Renal cortex interstitium (tissue), 11 donors: Measurements from ENCODE around the gene SCP2. TPM values are rescaled to one million over a fixed set of nuclear protein-coding genes. Genes with fewer than 3 reads are reported as not detected.

Experiments
- DNase-seq, 11 donors: peaks; one replicate each; pipeline ENCODE4 v3.0.0-alpha.2; 2013; ENCODE audit warnings: low read depth in 9 of 11, low spot score in 4 of 11; ENCODE audit errors: extremely low read depth in 1 of 11
- polyA plus RNA-seq, 3 donors: library from polyadenylated mRNA; unstranded; fragments of 120-200 nt; gene quantifications; one replicate each; pipeline ENCODE4 v1.2.1, GENCODE V29; 2013; ENCODE audit not compliant: insufficient read length in 3 of 3

SCP2 gene
- polyA plus RNA-seq, 3 donors = 176 to 233 (median 193) TPM

DNA sequence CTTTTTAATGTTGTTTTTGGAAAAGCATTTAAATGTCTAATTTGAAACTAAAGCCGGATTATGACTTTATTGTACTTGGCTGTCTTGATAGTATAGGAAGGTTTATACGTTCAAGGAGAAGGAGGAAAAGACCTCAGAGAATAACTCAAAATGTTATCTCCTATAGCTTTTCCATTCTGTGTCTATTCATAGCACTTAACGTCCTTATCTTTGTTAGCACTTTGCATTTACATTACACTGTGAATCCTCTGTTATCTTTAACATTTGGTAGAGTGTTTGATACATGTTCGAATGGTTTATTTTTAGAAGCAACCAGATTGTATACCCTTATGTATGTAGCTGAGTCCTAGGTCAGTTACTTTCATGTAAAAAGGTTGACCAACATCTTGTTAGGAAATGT, 84.1 kb downstream of the SCP2 start:
- DNase-seq = no peak

DNA sequence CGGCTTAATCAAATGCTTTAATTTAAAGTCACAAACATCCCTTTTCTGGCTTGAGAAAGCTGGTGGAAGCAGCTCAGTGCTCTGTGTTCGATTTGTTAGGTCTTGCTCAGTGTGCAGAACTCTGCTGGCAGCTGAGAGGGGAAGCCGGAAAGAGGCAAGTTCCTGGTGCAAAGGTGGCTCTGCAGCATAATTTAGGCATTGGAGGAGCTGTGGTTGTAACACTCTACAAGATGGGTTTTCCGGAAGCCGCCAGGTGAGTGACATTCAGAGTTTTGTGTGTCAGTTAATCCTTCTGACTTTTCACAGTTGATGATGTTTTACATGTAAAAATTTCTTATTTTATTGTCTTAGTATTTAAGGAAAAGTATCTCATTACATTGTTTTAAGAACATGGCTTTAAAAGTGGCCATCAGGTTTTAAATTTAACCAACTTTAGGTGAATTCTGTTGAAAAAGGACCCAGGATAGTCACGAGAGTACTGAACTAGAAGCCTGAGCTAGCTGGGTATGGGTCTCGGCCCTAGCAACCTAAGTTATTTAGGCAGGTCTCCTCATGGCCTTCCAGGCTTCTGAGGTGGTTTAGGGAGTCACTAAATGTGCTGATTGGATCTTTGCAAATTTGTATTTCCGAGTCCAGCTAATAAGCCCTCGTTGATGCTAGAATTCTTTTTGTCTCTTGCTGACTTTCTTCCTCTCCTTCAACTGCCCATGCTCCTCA, 87.9 kb downstream of the SCP2 start:
- DNase-seq = peak; percentile 64 to 96 (median 80)

DNA sequence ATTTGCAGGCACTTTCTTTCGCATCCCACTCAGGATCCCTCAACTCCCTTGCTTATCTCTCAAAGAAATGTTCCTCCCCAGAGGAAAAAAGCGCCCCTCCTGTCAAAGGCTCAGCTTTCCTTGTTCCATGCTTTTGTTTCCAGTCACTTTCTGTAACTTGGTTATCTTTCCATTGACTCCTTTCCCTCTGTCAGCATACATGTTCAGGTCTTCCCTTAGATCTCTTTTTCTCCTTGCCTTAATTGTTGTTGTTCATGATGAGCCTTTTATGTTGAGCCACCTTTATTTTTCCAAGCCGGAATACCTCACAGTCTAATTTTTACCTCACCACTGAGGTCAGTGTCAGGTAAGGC, 88.4 kb downstream of the SCP2 start:
- no peak for DNase-seq

DNA sequence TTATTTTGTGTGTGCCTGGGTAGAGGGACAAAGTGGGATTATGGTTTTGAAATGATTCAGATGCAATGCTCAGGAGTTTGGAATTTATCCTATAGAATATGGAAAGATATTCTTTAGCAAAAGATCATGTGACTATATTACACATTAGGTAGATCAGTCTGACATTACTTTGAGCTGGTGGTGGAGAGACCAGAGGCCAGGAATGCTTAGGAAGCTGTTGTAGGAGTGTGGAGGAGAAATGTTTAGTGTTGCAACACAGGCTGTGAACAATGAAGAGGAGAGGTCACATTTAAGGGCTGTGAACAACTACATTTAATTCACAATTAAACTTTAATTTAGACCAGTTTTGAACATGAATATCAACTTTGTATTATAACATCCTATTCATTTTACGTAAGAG, 89.6 kb downstream of the SCP2 start:
- no peak for DNase-seq

GRCh38 chr1:53020588-53020987, 93.5 kb downstream of the SCP2 start:
- DNase-seq = no peak

GRCh38 chr1:53022179-53022578, 95.1 kb downstream of the SCP2 start:
- no peak for DNase-seq

- DNase-seq = no peak
Measured at GRCh38 chr1:53023546-53023945, 96.5 kb downstream of the SCP2 start.

GRCh38 chr1:53024117-53024516, 97.0 kb downstream of the SCP2 start:
- no peak for DNase-seq

DNA sequence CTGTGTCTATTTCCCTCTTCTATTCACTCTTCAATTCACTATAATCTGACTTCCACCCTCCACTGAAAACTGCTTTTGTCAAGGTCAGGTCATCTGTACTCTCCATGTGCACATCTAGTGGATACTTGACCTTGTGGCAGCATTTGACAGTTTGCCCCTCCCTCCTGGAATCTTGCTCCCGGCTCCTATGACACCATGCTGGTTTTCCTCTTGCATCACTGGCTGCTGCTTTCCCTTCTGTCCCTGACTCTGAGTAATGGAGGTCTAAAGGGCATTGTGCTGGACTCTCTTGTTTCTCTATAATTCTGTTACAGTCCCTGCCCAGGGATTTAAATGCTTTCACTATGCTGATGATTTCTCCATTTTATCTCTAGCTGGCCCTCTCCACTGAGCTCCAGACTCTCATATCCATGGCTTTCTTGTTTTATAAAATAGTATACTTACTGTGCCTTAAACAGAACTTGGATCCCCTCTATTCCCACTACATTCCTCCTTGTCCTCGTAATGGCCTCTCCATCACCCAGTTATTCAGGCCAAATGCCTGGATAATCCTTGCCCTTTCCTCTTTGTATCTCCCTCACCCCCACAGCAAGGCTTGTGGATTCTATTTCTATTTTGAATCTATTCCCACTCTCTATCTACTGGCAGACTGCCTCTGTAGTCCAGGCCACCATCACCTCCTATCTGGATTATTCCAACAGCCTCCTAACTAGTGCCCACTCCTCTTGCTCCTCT, 98.1 kb downstream of the SCP2 start:
- DNase-seq = peak in 8 of 11 donors; percentile 20 to 55 (median 38)

DNA sequence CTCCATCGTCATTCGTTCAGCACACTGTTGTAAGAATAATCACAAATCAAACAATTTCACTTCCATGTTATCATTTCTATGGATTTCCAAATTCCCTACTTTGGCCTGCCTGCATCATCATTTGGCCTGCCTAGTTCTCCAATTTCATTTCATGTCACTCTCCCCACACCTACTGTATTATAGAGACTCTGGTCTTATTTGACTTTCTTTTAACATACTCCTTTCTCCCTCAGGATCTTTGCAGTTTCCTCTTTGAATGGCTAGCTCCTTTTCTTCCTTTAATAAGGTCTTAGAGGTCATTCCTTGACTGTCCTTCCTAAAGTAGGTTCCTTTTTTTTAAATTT, 98.7 kb downstream of the SCP2 start:
- no peak for DNase-seq

DNA sequence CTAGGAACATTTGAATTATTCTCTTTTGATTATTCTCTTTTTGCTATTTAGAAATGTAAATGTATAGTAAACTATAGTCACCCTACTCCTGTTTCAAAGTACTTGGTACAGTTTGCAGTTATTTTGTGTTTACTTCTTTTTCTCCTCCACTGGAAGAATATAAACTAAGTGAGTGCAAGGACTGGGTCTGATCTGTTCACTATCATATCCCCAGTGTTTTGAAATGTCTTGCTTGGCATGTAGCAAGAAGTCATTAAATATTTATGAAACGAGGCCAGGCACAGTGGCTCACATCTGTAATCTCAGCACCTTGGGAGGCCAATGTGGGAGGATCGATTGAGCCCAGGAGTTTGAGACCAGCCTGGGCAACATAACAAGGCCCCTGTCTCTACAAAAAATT, 99.2 kb downstream of the SCP2 start:
- no peak for DNase-seq

- DNase-seq = no peak
Measured at GRCh38 chr1:53031732-53032131, 104.7 kb downstream of the SCP2 start.

DNA sequence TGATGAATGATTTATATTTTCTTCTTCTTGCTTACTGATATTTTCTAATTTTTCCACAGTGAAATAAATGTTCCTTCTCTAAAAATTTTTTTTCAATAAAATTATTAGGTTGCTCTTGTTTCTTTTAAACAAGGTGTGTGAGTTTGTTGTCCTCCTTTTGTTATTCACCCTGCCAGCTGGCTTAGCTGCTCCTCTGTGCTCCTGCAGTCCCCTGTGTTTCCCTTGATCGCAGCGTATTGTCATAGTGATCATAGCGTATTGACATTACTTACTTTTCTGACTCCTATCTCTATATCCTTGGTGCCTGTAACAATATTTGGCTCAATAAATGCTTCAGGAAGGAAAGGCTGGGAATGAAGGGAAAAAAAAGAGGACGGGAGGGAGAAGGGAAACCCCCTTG, 110.1 kb downstream of the SCP2 start:
- no peak for DNase-seq

- DNase-seq = no peak
Measured at GRCh38 chr1:53038566-53038965, 111.5 kb downstream of the SCP2 start.

- DNase-seq = peak in 1 of 11 donors; percentile 12
Measured at GRCh38 chr1:53043271-53043670, 116.2 kb downstream of the SCP2 start.

DNA sequence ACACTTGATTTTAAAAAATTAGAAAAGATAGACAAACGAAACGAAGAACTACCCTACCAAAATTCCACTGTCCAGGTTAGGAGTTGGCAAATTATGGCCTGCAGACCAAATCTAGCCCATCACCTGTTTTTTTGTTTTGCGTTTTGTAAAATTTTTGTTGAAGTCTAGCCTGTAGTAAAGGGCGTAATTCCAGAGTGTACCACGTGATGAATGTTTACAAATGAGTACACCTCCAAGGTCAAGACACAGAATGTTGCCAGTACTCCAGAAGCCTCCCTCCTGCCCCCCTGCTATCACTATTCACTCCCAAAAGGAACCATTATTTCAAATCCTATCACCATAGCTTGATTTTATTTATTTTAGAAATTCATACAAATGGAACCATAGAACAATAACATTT, 117.8 kb downstream of the SCP2 start:
- no peak for DNase-seq

- no peak for DNase-seq
Measured at GRCh38 chr1:53046930-53047329, 119.9 kb downstream of the SCP2 start.

DNA sequence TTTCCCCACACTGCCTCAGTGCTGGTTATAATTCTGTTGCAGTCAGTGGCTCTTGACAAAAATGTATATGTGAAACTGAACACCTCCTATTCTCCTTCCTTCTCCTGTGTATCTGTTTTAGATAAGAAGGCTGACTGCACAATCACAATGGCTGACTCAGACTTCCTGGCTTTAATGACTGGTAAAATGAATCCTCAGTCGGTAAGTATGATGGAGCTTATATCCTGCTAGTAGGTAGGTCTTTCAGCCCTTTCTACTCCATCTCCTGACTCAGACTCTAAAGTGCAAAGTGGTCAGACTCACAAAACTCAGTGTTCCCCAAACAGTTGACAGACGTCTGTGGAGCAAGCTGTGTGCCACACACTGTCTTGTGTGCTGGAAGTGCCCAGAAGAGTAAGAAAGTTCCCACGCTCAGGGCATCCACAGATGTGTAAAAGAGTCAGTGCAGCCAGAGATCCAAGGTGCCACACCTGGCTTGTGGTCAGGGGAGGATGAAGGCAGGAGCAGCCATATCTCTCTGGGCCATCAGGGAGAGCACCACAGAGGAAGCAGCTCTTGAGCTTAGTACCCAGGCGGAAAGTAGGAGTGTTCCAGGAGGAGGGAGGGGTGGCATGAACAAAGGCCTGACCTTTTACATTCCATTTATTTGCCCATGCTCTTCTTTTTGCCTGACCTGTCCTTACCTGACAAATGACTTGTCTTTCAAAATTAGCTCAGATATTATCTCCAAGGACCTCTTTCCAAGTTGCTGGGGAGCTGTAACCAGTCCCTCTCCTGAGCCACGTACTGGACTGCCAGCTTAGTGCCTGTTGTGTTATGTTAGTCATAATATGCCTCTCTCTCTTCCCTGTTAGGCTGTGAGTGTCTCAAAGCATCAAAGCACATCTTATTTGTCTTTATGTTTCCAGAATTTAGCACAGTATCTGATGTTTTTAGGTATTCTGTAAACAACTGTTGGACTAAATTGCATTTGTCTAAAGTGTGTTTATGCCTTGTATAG, 121.0 kb downstream of the SCP2 start:
- DNase-seq = no peak

DNA sequence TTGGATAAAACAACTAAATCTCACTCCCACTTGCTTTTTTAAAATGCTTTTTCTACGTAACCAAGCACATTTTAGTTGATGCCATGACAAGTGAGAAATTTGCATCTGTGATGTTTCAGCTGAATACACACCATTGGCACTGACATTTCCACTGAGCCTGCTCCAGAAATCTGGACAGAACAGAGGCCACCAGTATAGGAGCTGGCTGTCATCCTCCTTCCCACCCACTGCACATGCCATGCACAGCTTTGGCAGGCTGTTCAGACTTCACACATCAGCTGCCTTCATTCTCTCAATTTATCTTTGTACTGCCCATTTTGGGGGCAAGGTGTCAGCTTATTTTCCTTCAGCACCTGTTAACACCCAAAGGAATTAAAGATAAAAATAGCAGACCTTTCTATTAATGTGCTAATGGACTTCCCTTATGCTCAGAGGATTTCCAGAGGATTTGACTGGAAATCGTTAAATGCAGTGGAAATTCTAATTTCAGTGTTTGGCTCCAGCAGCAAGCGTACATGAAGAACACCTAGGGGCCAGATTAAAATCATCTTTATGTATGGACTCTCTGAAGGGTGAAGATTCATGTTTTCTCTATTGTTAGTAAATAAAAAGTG, 122.0 kb downstream of the SCP2 start:
- no peak for DNase-seq
